Measurements from ENCODE around the gene E2F4. TPM values are rescaled to one million over a fixed set of nuclear protein-coding genes. Genes with fewer than 3 reads are reported as not detected.

The E2F4 gene
- polyA plus RNA-seq, 1 experiment: 83.2 TPM

DNA sequence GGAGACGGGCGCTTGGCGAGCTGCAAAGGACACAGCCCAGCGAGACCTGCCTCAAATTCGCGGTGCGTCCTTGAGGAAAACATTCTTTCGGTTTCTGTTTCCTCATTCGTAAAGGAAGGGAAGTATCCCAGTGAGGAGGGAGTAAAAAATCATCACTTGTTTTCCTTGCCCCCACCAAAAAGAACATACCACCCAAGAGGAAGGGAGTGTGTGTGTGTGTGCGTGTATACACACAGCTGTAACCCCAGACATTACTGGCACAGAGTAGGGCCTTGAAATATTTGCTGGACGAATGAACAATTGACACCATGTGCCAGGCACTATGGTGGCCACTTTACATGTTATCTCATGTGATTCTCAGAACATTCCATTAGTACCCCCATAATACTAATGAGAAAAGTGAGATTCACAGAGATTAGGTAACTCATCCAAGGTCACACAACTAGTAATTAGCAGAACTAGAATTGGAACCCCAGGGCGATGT lies 6.3 kb upstream of the E2F4 start:
- H3K4me3 ChIP-seq (ENCODE audit: low read depth, low read length): no peak overlapping the region
- ChIA-PET POLR2A (no interaction called here), CTCF (interaction anchor here (0.8 to 3.1 kb wide), 34 partner anchors 9 to 304 kb away, joined by 3 to 26 read pairs (median 4); partner anchors contain the start of genes B3GNT9, CES3, CES4A and NOL3)
- no peak for DNase-seq (ENCODE audit: low read depth)
- TF ChIP-seq, protein P1, sequence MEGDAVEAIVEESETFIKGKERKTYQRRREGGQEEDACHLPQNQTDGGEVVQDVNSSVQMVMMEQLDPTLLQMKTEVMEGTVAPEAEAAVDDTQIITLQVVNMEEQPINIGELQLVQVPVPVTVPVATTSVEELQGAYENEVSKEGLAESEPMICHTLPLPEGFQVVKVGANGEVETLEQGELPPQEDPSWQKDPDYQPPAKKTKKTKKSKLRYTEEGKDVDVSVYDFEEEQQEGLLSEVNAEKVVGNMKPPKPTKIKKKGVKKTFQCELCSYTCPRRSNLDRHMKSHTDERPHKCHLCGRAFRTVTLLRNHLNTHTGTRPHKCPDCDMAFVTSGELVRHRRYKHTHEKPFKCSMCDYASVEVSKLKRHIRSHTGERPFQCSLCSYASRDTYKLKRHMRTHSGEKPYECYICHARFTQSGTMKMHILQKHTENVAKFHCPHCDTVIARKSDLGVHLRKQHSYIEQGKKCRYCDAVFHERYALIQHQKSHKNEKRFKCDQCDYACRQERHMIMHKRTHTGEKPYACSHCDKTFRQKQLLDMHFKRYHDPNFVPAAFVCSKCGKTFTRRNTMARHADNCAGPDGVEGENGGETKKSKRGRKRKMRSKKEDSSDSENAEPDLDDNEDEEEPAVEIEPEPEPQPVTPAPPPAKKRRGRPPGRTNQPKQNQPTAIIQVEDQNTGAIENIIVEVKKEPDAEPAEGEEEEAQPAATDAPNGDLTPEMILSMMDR (IDR thresholded peaks at IDR 0.05; ENCODE audit: insufficient read depth, low read depth, low read length): no peak
- H3K36me3 ChIP-seq (ENCODE audit: control insufficient read depth, insufficient read depth, low read length): no peaks in the 10 kb centered on the region
- H3K27me3 ChIP-seq (ENCODE audit: control insufficient read depth, insufficient read depth, low read length): no peaks in the 10 kb centered on the region

DNA sequence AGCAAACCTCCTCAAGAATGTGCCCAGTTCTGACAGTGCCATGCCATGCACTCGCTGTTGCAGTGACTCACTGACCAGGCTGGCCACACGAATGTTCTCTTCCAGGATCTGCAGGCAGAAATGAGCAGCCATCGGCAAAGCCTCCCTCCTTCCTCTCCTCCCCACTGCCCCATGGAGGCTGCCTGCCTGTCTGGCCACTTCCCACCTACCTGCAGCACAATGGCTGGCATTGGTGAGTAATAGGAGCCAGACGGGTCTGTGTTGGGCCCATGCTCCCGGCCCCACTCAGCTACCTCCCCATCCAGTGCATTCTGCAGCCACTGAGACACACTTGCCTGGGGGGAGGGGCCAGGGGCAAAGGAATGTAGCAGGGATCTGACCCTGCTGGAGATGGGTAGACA lies 5.4 kb upstream of the E2F4 start:
- CTCF ChIA-PET: interaction anchor here (1.1 to 3.1 kb wide), 10 partner anchors 11 to 291 kb away, joined by 3 to 17 read pairs (median 6); partner anchors contain the start of genes CES4A and ELMO3
- no peak for DNase-seq (ENCODE audit: low read depth)
- Histone ChIP-seq H3K27me3 (ENCODE audit: control insufficient read depth, insufficient read depth, low read length) (no peaks in the 10 kb centered on the region), H3K4me3 (ENCODE audit: low read depth, low read length) (no peak overlapping the region), H3K36me3 (ENCODE audit: control insufficient read depth, insufficient read depth, low read length) (no peaks in the 10 kb centered on the region)
- POLR2A ChIA-PET: no interaction called here
- TF ChIP-seq, protein P1 (IDR thresholded peaks at IDR 0.05; ENCODE audit: insufficient read depth, low read depth, low read length): no peak

DNA sequence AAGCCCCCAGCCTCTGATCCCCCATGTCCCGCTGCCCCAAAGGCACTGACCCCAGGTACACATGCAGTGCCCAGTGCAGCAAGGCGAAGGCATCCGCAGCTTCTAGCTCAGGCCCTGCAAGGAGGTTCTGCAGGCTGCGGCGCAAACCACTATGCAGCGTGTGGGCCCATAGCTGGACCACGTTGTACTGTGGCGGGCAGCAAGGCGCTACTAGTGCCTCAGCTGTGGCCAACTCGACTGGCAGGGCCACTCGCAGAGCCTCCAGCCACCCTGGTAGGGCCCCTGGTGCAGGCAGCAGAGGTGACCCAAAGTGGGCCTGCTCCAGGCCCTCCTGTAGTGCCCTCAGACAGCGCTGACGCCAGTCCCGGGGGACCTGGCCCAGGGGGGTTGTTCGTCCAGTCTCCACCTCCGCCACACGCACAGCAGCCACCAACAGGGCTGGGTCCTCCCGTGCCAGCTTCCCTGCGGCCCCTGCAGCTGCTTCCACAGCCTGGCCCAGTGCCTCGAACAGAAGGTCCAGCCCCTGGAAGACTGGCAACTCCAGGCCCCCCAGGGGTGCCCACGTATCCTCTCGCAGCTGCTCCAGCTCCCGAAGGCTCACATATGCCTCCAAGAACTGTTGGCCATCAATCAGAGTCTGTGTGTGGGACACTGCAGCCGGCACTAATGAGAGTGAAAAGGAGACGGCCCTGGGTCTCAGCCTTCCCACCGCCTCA lies 4.6 kb upstream of the E2F4 start:
- POLR2A ChIA-PET: no interaction called here

DNA sequence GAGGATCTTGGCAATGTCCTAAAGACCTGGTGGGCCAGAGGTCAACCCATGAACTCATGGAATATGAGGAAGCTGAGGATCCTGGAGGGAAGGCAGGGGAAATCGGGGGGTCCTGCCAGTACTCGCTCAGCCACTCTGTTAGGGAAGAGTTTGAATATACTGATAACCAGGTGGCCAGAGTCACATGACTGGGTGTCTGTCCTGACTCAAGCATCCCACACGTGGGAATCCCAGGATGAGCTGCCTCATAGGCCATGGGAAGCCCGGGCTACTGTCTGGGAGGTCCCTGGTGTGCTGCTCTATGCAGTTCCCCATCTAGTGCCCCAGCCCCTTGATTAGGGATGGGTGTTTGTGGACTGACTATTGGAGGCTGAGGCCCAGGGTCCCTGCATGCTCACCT lies 3.6 kb upstream of the E2F4 start:
- Histone ChIP-seq H3K36me3 (ENCODE audit: control insufficient read depth, insufficient read depth, low read length) (no peaks in the 10 kb centered on the region), H3K27me3 (ENCODE audit: control insufficient read depth, insufficient read depth, low read length) (no peaks in the 10 kb centered on the region), H3K4me3 (ENCODE audit: low read depth, low read length) (no peak overlapping the region)
- TF ChIP-seq, protein P1 (IDR thresholded peaks at IDR 0.05; ENCODE audit: insufficient read depth, low read depth, low read length): no peak
- CTCF ChIA-PET: interaction anchor here (1.7 to 2.6 kb wide), 3 partner anchors 9 to 33 kb away, joined by 6 to 9 read pairs (median 7); partner anchors contain the start of gene ELMO3
- POLR2A ChIA-PET: no interaction called here
- DNase-seq (ENCODE audit: low read depth): no peak

More for the DNA sequence above, 4.6 kb upstream of the E2F4 start:
- TF ChIP-seq, protein P1 (IDR thresholded peaks at IDR 0.05; ENCODE audit: insufficient read depth, low read depth, low read length): no peak
- no peak overlapping the region for H3K4me3 ChIP-seq (ENCODE audit: low read depth, low read length)
- no peaks in the 10 kb centered on the region for H3K27me3 ChIP-seq (ENCODE audit: control insufficient read depth, insufficient read depth, low read length)
- DNase-seq (ENCODE audit: low read depth): no peak
- no peaks in the 10 kb centered on the region for H3K36me3 ChIP-seq (ENCODE audit: control insufficient read depth, insufficient read depth, low read length)
- CTCF ChIA-PET: interaction anchor here (1.1 to 2.6 kb wide), 7 partner anchors 10 to 292 kb away, joined by 3 to 17 read pairs (median 6); partner anchors contain the start of gene ELMO3

DNA sequence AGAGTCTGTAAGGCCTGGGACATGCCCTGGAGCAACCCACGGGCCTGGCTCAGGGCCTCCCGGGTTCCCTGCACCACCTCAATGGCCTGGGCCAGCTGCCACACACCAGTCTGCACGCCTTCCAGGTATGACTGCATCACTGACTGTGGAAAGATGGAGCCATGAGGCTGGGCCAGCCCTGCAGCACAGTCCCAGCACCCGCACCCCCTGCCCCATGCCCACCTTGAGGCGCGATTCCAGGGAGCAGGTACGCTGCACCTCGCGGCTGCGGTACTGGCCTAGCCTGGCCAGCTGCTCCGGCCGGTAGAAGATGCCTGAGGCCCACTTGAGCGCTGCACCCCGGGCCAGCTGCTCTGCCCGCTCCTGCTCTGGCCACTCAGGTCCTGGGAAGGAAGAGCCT lies 3.2 kb upstream of the E2F4 start:
- DNase-seq (ENCODE audit: low read depth): no peak
- Histone ChIP-seq H3K36me3 (ENCODE audit: control insufficient read depth, insufficient read depth, low read length) (no peaks in the 10 kb centered on the region), H3K27me3 (ENCODE audit: control insufficient read depth, insufficient read depth, low read length) (no peaks in the 10 kb centered on the region), H3K4me3 (ENCODE audit: low read depth, low read length) (no peak overlapping the region)
- POLR2A ChIA-PET: no interaction called here
- CTCF ChIA-PET: interaction anchor here (2.1 to 2.6 kb wide), 2 partner anchors 9 to 34 kb away, joined by 7 to 9 read pairs; partner anchors contain the start of gene ELMO3
- TF ChIP-seq, protein P1 (IDR thresholded peaks at IDR 0.05; ENCODE audit: insufficient read depth, low read depth, low read length): no peak
